NCI-H1105 treated with DMSO at 0.1 percent for 48 hours (cell line): ENCODE measurements around the gene WNT4.

Source experiments
- DNase-seq: peaks from one replicate; lab custom pipeline; 2025; lab: John Stamatoyannopoulos, UW

The WNT4 gene

DNA sequence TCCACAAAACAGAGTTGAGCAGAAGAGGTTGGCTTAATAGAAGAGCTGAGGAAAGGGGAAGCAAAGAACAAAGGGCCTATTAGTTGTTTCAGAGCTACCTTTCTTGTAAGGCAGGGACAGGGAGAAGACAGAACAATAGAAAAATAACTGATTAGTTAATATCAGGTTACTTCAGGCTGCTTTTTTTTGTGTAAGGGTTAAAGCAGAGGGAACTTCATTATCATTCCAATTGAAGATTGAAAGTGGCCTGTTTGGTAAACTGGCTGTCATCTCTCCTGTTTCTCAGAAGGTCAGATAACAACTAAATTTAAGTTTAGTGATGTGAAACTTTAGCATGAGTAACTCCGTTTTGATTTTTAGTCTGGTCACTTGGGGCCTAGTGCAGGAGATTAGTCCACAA is 68.1 kb downstream of the WNT4 start:
- DNase-seq: no peak

GRCh38 chr1:22071511-22071910 is 71.4 kb downstream of the WNT4 start:
- no peak for DNase-seq
